Astrocyte (in vitro differentiated cells and primary cell): ENCODE results near the gene SLC25A18.

Experiments
- EZH2 ChIP-seq: IDR thresholded peaks from 2 replicates; pipeline ENCODE4 v1.6.1; 2012; ENCODE audit warnings: mild to moderate bottlenecking, low read length, inconsistent platforms; ENCODE audit not compliant: insufficient read depth
- TF ChIP-seq, protein P1 (sequence below): IDR thresholded peaks from 2 replicates; pipeline ENCODE4 v1.5.1; 2011; ENCODE audit warnings: low read depth, mild to moderate bottlenecking, inconsistent platforms, low read length, moderate library complexity; ENCODE audit not compliant: insufficient read depth

- TF ChIP-seq, protein P1, sequence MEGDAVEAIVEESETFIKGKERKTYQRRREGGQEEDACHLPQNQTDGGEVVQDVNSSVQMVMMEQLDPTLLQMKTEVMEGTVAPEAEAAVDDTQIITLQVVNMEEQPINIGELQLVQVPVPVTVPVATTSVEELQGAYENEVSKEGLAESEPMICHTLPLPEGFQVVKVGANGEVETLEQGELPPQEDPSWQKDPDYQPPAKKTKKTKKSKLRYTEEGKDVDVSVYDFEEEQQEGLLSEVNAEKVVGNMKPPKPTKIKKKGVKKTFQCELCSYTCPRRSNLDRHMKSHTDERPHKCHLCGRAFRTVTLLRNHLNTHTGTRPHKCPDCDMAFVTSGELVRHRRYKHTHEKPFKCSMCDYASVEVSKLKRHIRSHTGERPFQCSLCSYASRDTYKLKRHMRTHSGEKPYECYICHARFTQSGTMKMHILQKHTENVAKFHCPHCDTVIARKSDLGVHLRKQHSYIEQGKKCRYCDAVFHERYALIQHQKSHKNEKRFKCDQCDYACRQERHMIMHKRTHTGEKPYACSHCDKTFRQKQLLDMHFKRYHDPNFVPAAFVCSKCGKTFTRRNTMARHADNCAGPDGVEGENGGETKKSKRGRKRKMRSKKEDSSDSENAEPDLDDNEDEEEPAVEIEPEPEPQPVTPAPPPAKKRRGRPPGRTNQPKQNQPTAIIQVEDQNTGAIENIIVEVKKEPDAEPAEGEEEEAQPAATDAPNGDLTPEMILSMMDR: no peak
- no peak for TF ChIP-seq EZH2
Measured at GRCh38 chr22:17518406-17518805, 44.9 kb upstream of the SLC25A18 start.
